GM19324 (cell line): Measurements from ENCODE around the gene ERBB4.
A peak's percentile ranks its signal among the peaks of the same experiment; 100 is the strongest.

Source experiments
- ATAC-seq: cut with Tn5 transposase; IDR thresholded peaks from one replicate; pipeline ENCODE4 v1.9.1; 2021; ENCODE audit warnings: mild to moderate bottlenecking, moderate library complexity; ENCODE audit not compliant: unreplicated experiment, low FRiP score

ERBB4 gene

DNA sequence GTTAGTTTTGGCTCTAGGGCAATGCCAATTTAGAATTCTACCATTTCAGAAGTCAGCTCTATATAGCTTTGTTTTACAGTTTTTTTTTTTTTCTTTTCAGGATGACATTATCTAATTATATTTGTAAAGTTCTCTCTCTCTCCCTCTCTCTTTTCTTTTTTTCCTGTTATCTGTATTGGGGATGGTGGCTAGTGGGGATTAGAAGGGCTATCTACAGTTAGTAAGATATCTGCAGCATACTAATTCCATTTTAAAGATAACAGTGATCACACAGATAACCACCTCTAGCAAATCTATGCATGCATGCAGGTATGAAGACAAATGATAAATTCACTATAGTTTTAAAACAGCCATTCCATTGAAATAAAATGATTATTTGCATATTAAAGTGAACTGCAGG, 438.9 kb downstream of the ERBB4 start:
- ATAC-seq: no peak

DNA sequence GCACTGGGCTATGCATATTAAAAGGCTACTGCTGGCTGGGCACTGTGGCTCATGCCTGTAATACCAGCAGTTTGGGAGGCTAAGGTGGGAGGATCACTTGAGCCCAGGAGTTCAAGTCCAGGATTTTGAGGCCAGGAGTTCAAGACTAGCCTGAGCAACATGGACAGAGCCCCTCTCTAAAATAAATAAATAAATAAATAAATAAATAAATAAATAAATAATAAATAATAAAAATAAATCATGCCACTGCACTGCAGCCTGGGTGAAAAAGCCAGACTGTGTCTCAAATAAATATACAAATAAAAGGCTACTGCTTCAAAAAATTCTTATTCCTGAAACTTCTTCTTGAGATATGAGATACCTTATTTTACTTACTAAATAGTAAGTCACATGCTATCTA, 439.6 kb downstream of the ERBB4 start:
- ATAC-seq: no peak

DNA sequence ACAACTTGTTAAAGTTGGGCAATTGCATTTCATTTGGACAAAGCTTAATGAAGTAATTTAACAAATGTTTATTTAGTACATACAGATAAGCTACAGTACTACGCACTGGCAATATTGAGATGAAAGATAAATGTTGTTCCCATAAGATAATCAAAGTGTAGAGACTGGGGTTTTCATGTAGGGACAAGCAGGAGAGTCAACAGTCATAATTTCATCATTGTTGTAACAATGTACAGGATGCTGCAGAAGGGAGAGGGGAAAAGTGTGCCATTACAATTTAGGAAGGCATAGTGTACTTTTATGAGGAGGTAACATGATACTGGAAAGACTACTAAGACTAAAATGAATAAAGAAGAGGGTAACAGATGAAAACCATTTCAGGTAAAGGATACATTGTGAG, 441.6 kb downstream of the ERBB4 start:
- no peak for ATAC-seq

- ATAC-seq: no peak
Observed at GRCh38 chr2:212089873-212090272, 448.7 kb downstream of the ERBB4 start.

DNA sequence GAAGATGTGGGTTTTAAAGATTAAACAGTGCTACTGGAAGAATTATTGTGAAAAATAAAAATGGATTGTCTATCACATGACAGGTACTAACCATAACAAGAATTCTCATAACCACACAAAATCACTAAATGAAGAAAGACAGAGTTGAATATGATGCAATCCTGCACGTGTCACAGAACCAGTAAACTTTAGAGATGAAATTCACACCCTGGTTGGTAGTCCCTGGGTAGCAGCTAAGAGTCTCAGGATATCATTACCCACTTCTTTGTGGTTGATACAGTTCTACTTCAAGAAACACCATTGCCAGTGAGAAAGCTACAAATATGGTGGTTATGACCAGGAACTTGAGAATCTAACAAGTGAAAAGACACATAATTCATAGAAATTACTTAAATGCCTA, 450.2 kb downstream of the ERBB4 start:
- no peak for ATAC-seq

GRCh38 chr2:212083492-212083891, 455.1 kb downstream of the ERBB4 start:
- no peak for ATAC-seq

- peak; percentile 69 for ATAC-seq
Observed at GRCh38 chr2:212078103-212078502, 460.5 kb downstream of the ERBB4 start.

DNA sequence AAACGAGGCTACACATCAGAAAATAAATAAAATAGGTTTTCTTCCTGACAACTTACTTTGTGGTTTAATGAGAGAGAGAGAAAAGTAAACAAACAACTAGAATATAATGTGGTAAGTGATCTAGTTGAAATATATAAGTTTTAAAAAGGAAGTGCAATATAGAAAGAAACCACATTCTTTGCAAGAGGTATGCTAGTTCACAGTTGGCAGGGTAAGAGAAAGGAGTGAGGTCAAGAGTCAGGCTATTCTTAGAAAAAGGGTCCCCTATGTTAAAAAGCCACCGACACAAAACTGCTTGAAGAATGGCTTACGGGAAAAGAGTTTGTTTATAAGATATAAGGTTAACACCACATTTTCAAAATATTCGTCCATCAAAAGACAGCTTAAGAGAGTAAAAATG, 462.1 kb downstream of the ERBB4 start:
- ATAC-seq: no peak

- no peak for ATAC-seq
Observed at GRCh38 chr2:212073360-212073759, 465.2 kb downstream of the ERBB4 start.

DNA sequence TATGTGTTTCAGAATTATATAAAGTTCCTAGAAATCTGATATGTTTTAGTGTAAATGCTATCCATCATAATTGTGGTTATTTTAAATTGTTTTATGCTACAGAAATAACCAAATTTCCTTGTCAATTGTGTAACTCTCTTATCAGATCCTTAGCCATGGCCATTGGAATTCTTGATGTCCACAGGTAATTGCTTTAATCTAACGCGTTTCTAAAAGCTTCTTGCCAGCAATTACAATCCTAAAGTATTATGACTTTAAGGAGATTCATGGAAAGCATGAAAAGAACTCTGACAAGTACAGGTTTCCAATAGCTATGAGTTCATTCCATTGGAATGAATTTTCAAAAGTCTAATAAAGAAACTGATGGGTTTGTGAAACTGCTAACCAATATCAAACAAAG, 472.1 kb downstream of the ERBB4 start:
- no peak for ATAC-seq

GRCh38 chr2:212064318-212064717, 474.3 kb downstream of the ERBB4 start:
- ATAC-seq: no peak

DNA sequence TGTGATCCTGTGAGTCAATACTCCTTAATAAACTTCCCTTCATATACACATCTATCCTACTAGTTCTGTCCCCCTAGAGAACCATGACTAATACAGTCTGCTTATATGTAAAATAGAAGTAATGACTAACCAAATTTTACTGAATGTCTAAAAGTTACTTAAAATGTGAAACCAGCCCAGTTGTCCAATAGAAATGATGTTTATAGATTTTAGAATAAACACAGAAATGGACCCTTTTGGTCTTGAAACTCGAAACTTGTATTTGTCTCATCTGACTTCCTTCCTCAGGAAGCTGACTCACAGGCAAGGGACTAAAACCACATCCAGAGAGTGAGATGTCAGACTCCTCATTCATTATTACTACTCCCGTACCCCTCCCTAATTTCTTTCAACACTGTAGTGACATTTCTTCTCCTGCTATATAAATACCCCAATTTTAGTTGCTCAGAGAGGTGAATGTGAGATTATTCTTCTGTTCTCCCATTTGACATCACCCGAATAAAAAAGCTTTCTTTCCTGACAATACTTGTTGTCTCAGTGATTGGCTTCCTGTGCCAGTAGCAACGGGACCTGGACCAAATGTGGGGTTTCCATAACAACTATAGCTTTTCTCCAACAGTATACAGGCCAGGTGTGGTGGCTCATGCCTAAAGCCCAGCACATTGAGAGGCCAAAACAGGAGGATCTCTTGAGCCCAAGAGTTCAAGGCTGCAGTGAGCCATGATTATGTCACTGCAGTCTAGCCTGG, 486.0 kb downstream of the ERBB4 start:
- no peak for ATAC-seq

DNA sequence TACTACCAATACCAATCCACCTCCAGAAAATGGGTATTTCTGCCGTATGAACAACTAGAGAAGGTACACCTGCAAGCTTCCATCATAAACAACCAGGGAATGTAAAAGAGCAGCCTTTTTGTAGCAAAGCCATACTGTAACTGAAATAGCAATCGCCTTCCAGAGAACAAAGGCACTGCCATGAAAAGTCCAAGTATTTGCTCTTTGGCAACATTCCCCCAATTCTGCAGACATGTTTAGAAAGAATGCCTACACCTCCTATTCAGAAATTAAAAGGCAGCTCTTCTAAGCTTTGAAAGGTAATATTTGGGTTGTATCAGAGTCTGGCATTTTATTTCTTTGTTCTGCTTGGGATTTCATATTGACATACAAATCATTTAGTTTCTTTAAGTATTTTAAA, 487.7 kb downstream of the ERBB4 start:
- ATAC-seq: no peak

- no peak for ATAC-seq
Observed at GRCh38 chr2:212042562-212042961, 496.0 kb downstream of the ERBB4 start.

GRCh38 chr2:212037062-212037461, 501.5 kb downstream of the ERBB4 start:
- no peak for ATAC-seq

DNA sequence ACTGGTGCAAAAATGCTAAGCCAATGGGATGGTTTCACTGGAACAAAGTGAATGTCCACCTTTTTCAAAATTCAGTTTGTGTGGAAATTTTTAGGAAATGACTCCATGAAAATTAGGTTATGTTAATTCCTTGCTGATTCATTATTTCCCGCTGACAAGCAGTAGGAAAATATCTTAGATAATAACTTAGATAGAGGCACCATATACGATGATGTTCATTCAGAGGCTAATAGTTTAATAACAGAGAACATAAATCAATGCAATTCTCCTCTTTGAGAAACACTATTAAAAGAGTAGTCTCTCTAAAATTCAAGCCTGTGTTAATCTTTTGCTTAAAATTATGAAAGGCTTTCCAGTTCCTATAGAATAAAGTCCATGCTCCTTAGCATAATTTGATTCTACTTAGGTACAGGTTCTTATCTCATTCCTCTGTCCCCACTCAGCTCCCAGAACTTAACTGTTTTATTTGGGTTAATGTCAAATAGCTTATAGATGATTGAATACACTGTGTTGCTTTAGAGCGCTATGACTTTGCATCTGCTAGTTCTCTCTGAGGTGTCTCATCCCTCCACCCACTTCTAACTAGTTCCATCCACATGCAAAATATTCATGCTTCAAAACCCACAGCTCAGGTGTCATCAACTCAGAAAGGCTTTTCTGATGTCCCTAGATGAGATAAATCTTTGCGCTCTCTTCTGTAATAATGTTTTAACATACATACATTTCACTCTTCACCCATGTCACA, 503.6 kb downstream of the ERBB4 start:
- ATAC-seq: no peak

- ATAC-seq: no peak
Observed at GRCh38 chr2:212033888-212034287, 504.7 kb downstream of the ERBB4 start.

DNA sequence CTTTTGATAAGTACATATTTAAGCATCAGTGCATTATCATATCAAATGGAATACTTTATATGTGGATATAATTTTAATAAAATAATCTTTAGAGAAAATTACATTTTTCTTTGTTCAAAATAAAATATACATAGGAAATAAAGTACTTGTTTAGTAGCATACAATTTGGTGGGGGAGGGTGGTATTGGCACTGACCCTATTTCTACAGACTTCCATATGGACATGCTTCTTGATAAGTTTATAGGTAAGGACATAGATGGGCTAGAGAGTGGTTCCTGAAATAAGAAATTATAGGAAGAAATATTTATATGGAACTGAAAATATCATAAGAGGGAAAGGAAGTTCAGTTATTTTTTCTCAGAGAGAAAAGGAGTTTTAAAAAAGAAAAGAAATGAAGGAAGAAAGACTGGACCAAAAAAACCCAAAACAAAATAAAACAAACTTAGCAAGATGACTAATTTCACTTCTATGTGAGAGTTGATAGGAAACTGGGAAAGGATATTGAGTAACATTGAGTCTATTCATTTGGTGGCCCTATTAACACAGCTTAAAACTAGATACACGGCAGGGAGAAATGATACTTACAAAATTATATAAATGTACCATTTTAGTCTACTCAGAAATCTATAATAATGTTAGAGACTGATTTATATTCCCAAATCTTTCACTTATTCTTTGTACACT, 505.9 kb downstream of the ERBB4 start:
- no peak for ATAC-seq

GRCh38 chr2:212032032-212032431, 506.6 kb downstream of the ERBB4 start:
- ATAC-seq: no peak

- ATAC-seq: no peak
Observed at GRCh38 chr2:212030709-212031108, 507.9 kb downstream of the ERBB4 start.

GRCh38 chr2:212028798-212029394, 509.7 kb downstream of the ERBB4 start:
- no peak for ATAC-seq
